Thyroid gland (tissue), 4 donors: ENCODE measurements around the gene HDAC11.
"Not testable (repeated sequence)": the region's sequence is repeated elsewhere in the genome, so short reads cannot be mapped to it uniquely, and the experiment has no call there.

Experiments
- POLR2A ChIP-seq, 2 donors: fragments of 450-650 bp; IDR thresholded peaks; one replicate each; pipeline ENCODE4 v1.6.1; 2017; ENCODE audit warnings: antibody characterized with exemption in 2 of 2, mild to moderate bottlenecking in 2 of 2, moderate library complexity in 1 of 2
- TF ChIP-seq, protein P1 (sequence below), 6 experiments: fragments of 200-600 bp in 3 of 6; fragments of 450-650 bp in 3 of 6; sonication (generic) in 3 of 6; IDR thresholded peaks; one replicate each; pipeline ENCODE4 v1.5.1; 2016 to 2019; ENCODE audit warnings: antibody characterized with exemption in 6 of 6, mild to moderate bottlenecking in 2 of 6, inconsistent platforms in 1 of 6, moderate library complexity in 1 of 6

GRCh38 chr3:13521749-13522148 is 41.6 kb downstream of the HDAC11 start:
- TF ChIP-seq, protein P1, sequence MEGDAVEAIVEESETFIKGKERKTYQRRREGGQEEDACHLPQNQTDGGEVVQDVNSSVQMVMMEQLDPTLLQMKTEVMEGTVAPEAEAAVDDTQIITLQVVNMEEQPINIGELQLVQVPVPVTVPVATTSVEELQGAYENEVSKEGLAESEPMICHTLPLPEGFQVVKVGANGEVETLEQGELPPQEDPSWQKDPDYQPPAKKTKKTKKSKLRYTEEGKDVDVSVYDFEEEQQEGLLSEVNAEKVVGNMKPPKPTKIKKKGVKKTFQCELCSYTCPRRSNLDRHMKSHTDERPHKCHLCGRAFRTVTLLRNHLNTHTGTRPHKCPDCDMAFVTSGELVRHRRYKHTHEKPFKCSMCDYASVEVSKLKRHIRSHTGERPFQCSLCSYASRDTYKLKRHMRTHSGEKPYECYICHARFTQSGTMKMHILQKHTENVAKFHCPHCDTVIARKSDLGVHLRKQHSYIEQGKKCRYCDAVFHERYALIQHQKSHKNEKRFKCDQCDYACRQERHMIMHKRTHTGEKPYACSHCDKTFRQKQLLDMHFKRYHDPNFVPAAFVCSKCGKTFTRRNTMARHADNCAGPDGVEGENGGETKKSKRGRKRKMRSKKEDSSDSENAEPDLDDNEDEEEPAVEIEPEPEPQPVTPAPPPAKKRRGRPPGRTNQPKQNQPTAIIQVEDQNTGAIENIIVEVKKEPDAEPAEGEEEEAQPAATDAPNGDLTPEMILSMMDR (IDR thresholded peaks at IDR 0.05): not testable (repeated sequence)
- TF ChIP-seq POLR2A (IDR thresholded peaks at IDR 0.05): not testable (repeated sequence)
